GM18867 (cell line): ENCODE measurements around the gene MRM2.

Source experiments
- ATAC-seq: cut with Tn5 transposase; IDR thresholded peaks from one replicate; pipeline ENCODE4 v1.9.1; 2021; ENCODE audit warnings: mild to moderate bottlenecking, moderate library complexity; ENCODE audit not compliant: unreplicated experiment

The MRM2 gene

GRCh38 chr7:2224934-2225333, 17.1 kb downstream of the MRM2 start:
- no peak for ATAC-seq

GRCh38 chr7:2224491-2224928, 17.5 kb downstream of the MRM2 start:
- ATAC-seq, result no peak

- ATAC-seq, result no peak
These were observed 18.7 kb downstream of the MRM2 start for GRCh38 chr7:2223321-2223720.

- ATAC-seq, result no peak
These were observed 19.5 kb downstream of the MRM2 start for GRCh38 chr7:2222516-2222915.

GRCh38 chr7:2220954-2221353, 21.1 kb downstream of the MRM2 start:
- ATAC-seq, result no peak

GRCh38 chr7:2220506-2220905, 21.5 kb downstream of the MRM2 start:
- no peak for ATAC-seq

GRCh38 chr7:2220030-2220429, 22.0 kb downstream of the MRM2 start:
- no peak for ATAC-seq

GRCh38 chr7:2219606-2220005, 22.4 kb downstream of the MRM2 start:
- ATAC-seq, result no peak

- ATAC-seq, result no peak
These were observed 22.9 kb downstream of the MRM2 start for GRCh38 chr7:2219136-2219535.

GRCh38 chr7:2218444-2218785, 23.6 kb downstream of the MRM2 start:
- ATAC-seq, result no peak

GRCh38 chr7:2217716-2218443, 24.1 kb downstream of the MRM2 start:
- no peak for ATAC-seq

GRCh38 chr7:2217206-2217605, 24.8 kb downstream of the MRM2 start:
- ATAC-seq, result no peak

- no peak for ATAC-seq
These were observed 26.2 kb downstream of the MRM2 start for GRCh38 chr7:2215851-2216250.

- ATAC-seq, result no peak
These were observed 27.4 kb downstream of the MRM2 start for GRCh38 chr7:2214636-2215035.

- ATAC-seq, result no peak
These were observed 28.3 kb downstream of the MRM2 start for GRCh38 chr7:2213551-2214215.

GRCh38 chr7:2212906-2213305, 29.1 kb downstream of the MRM2 start:
- no peak for ATAC-seq

GRCh38 chr7:2211926-2212325, 30.1 kb downstream of the MRM2 start:
- ATAC-seq, result no peak

- no peak for ATAC-seq
These were observed 30.6 kb downstream of the MRM2 start for GRCh38 chr7:2211259-2211880.

GRCh38 chr7:2210551-2211258, 31.3 kb downstream of the MRM2 start:
- ATAC-seq, result no peak

- peak; percentile 21 for ATAC-seq
These were observed 32.1 kb downstream of the MRM2 start for GRCh38 chr7:2209961-2210323.

GRCh38 chr7:2209146-2209960, 32.7 kb downstream of the MRM2 start:
- ATAC-seq, result peak; percentile 60
